NCI-H2227 treated with DMSO at 0.1 percent for 48 hours (cell line): ENCODE results near the gene HLCS.

Source experiments
- DNase-seq: peaks from one replicate; lab custom pipeline; 2025; lab: John Stamatoyannopoulos, UW

HLCS gene

GRCh38 chr21:36806103-36806502, 160.4 kb downstream of the HLCS start:
- no peak for DNase-seq

DNA sequence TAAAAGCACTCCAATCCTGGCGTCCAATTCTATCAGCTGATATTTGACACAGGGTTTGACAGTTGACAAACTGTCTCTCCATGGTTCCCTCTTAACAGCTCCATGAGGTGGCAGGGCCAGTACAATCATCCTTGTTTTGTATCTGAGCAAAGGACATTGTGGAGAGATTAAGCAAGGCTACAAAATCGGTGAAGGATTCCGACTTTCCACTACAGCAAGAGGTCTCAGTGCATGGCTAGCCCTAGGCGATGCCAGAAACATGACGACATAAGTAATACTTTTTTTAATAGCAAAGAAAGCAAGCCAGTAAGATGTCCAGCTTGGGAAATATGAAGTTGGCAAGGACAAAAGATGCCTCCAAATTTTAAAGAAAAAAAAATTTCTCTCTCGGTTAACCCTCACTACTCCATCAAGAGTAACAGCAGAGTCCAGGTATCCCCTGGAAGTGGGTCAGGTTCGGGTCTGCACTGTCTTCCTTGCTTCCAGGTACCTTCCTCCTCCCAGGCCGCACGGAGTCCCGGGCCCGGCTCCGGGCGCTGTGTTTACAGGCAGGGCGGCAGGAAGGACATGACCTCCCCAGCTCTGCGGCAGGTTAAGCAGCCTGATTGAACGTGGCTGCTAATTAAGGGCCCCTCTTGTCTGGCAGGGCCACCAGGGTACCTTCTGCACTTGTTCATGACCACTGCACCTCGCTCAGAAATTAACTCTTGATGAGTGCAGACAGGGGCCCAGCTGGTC, 161.4 kb downstream of the HLCS start:
- DNase-seq: no peak

DNA sequence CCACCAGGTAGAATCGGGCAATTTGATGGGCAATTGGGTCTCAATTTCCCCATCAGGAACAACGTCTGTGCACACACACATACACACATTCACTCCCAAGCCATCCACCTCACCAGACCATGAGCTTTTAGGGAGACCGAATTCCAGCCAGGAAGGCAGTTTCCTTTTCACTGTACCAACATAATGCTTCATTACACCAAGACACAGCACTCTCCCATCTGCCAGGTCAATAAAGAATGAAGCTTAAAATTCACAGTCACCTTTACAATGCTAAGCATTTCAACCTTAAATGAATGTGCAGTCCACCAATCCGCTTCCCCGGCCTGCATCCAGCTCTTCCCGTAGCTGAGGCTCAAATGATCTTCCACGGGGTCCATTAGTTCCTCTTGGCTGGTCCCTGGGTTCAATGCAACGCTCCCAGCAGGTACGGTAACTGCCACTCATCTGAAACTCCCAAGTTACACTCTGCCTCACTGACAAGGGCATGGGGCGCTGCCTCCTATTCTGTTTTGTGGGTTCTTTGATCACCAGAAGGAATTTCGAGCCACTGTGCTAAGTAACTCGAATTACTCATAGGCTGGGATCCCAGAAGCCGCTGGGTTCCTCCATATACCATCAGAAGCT, 162.5 kb downstream of the HLCS start:
- no peak for DNase-seq

GRCh38 chr21:36803051-36803645, 163.3 kb downstream of the HLCS start:
- no peak for DNase-seq

- DNase-seq: no peak
Observed at GRCh38 chr21:36800734-36801133, 165.7 kb downstream of the HLCS start.

DNA sequence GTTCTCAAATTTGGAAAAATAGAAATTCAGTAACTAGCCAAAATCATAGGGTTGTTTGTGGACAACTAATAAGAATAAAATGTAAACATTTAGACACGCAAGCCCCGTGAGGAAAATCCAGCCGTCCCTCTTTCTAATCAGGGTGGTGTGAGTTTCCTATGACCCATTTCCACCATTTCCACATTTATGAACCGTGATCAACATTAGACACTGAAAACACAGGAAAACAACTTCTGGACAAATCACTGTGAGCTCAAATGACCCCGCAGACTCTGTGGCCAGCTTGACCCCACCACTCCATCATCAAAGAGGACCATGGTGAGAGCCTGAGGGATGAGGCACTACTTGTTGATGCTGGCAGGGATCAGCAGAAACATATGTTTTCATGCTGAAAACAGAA, 166.6 kb downstream of the HLCS start:
- DNase-seq: no peak

GRCh38 chr21:36798491-36798890, 168.0 kb downstream of the HLCS start:
- no peak for DNase-seq

DNA sequence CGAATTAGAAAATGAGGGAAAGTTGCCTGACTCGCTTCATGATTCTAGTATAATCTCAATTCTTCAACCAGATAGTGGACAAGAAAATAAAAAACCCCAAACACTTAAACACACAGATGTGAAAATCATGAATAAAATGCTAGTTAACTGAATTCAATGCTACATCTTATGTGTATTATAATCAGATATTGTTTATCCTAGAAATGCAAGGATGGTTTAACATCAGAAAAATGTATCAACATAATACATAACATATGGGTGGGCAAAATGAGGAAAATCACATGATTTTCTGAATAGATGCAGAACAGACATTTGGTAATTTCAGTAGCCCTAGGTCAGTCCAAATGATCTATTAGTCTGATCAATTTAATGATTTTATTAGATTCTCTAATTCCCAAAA, 170.4 kb downstream of the HLCS start:
- no peak for DNase-seq

DNA sequence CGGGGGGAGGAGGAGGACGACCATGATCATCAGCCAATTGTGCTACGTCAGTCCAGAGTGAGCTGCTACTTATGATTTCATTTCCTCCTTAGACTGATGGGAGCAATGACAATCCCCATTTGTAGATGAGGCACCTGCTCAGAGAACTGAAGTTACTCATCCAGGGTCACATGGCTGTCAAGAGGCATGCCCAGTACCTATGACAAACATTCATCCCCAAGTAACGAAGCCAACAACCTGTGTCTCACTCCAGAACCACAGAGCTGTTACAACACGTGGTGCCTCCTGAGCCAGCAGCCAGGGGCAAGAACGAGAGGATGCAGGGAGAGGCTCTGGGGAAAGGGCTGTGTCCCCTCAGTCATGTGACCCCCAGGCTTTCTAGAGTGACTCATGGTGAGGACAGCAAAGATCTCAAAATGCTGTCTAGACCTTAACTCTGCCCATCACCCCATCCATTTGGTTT, 173.9 kb downstream of the HLCS start:
- no peak for DNase-seq

GRCh38 chr21:36791695-36792470, 174.6 kb downstream of the HLCS start:
- no peak for DNase-seq

- peak; percentile 40 for DNase-seq
Observed at GRCh38 chr21:36791180-36791579, 175.3 kb downstream of the HLCS start.

DNA sequence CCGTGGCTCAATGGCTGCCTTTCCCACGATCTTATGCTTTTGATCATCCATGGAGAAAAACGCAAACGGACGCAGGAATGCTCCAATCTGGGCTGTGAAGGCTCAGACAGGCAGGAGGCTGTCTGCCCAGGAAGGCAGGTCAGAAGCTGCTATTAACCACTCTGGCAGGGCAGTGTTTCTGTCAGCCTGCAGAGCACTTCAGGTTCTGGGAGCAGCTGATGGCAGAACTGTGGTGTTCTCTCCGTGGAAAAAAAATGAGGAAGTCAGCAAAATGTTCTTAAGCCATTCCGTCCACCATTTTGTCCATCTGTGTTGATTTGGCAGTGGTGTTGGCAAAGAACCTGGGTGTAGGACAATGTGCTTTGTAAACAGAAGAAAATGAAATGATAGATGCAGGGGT, 175.9 kb downstream of the HLCS start:
- DNase-seq: peak; percentile 40

- no peak for DNase-seq
Observed at GRCh38 chr21:36788120-36788638, 178.3 kb downstream of the HLCS start.

DNA sequence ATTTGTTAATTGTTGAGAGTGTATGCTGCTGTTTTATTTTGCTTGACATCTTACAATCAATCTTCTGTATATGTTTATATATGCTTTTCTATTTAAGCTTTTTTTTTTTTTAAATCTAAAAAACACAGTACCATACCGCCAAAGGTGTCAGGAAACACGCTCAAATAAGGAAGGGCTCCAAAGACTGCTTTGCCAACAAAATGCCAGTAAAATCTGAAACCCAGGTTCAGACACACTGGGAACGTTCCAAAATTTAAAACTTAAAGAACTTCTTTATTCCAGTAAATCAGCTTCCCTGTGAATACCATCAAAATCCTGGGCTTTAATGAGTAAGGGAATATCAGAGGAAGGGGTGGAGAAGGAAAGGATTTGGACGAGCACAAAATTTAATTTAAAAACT, 180.3 kb downstream of the HLCS start:
- DNase-seq: no peak

GRCh38 chr21:36785615-36786014, 180.9 kb downstream of the HLCS start:
- DNase-seq: no peak

- DNase-seq: no peak
Observed at GRCh38 chr21:36784947-36785346, 181.5 kb downstream of the HLCS start.

DNA sequence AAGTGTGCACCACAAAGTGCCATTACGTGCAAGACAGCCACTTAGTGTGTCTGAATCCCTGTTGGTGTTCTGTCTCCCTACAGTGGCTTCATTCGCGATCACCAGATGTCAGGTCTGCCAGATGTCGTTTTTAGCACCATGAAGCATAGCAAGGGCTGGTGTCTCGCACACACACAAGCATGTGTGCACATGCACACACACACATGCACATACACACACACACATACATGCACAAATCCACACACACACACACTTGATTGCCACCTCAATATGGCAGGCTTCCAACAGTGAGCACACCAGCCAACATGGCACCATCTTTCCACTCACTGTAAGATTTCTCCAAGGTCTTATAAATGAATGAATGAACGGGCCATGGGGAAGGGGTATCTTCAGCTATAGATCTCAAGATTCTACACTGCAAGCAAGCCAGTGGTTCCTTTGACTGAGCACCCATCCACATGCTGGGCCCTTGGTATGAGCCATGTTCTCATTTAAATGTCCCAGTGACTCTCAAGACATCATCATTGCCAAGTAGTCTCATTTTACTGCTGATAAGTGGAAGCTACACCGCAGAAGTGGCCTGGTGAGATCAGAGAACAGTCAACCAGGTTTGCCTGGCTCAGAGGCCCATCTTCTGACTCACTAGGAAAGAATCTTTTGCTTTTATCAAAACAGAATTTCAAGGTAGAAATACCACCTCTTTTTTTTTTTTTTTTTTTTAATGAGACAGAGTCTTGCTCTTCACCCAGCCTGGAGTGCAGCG, 182.7 kb downstream of the HLCS start:
- DNase-seq: no peak

DNA sequence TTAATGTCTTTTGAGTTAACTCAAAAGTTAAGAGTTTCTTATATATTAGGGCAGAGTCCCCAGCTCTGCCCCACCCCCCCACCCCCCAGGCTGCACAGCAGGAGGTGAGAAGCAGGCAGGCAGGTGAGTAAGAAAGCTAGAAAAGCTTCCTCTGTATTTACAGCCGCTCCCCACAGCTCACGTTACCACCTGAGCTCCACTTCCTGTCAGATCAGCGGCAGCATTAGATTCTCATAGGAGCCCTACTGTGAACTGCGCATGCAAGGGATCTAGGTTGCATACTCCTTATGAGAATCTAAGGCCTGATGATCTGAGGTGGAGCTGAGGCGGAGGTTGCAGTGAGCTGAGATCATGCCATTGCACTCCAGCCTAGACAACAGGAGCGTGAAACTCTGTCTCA, 185.6 kb downstream of the HLCS start:
- no peak for DNase-seq

DNA sequence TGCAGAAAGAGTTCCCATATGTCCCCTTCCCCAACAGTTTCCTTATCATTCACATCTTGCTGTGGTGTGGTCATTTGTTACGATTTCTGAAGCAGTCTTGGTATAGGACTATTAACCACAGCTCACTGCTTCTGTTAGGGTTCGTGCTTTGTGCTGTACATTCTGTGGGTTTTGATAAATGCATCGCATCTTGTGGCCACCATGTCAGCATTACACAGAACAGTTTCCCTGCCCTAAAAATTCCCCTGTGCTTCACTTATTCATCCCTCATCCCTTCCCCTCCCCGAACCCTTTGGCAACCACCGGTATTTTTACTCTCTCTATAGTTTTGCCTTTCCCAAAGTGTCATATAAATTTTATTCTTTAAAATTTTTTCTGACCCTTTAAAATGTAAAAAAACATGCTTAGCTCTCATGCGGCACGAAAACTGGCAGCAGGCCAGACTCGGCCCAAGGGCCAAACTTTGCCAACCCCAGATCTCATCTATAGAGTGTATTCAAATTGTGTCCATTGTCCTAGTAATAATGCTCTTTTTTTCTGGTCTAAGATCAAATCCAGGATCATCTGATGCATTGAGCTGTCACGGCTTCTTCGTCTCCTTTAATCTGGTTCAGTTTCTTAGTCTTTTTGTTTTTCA, 189.4 kb downstream of the HLCS start:
- DNase-seq: no peak

GRCh38 chr21:36773995-36774394, 192.5 kb downstream of the HLCS start:
- DNase-seq: no peak

DNA sequence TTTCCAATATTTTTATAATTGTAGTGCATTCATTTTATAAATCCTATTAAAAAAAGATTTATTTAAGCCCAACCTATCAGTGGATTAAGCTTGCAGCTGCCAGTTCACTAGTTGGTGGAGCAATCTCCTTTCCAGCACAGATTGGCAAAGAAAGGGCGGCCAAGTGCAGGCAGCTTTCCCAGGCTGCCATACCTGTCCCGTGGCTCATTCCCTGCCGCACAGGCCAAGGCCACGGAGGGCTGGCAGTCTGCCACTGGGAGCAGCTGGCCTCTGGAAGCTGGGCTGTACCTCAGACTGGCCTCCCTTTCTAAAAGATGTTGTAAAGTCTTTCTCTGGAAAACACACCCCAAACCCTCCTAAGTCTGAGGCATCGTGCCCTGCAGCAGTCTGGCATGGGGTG, 193.4 kb downstream of the HLCS start:
- DNase-seq: no peak
